HG02973 (cell line): ENCODE data around the gene CCDC12.

Experiments used
- ATAC-seq: cut with Tn5 transposase; IDR thresholded peaks from one replicate; pipeline ENCODE4 v1.9.1; 2021; ENCODE audit warnings: moderate library complexity; ENCODE audit not compliant: unreplicated experiment

Gene CCDC12

DNA sequence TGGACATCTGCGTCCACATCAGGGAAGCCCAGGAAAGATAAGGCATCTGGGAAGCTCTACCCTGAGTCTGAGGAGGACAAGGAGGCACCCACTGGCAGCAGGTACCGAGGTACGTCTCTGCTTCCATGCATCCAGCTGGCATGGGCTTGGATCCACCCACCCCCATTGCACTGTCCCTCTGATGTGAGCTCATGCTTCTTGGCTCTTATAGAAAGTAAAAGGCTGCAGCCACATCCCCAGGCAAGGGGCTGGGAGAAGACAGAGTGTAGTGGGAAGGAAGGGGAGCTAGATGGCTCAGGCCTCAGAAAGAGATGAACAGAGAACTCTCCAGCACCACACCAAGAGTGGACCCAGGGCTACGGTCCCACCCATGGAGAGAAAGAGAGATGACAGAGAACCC, 80.8 kb downstream of the CCDC12 start:
- no peak for ATAC-seq

DNA sequence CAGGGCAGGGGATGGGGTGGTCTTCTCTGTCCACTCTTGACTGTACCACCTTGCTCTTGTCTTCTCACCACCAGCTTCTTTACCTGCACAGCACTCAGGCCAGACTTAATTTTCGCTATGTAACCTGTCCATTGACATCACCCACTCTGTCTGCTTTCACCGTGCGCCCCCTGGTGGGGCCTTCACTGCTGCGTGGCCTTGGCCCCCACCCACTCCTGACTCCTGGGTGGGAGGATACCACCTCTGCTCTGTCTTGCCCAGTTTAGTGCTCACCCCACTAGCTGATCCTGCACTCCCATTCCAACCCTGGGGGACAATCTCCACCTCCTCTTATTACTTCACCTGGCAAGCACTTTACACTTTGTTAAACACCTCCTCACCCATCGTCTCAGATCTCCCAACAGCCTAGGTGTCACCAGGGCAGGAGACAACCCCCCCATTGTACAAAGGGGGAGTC, 81.3 kb downstream of the CCDC12 start:
- no peak for ATAC-seq

DNA sequence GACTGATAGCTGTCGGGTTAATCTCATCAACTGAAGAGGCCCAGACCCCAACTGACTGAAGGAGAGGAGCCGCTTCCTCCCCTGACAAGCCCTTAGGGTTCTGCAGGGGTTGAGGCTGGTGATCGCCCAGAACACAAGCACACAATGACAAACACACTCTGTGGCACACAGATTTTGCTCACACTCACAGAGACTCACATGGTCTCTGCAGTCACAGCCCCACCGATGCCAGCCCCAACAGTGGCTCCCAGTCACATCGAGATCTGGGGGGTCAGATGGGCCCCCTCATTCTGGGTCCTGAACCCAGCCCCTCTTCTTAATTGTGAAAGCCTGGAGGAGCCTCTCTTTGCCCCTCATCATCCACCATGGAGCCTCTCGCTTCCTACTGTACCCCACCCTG, 82.3 kb downstream of the CCDC12 start:
- ATAC-seq, result no peak

DNA sequence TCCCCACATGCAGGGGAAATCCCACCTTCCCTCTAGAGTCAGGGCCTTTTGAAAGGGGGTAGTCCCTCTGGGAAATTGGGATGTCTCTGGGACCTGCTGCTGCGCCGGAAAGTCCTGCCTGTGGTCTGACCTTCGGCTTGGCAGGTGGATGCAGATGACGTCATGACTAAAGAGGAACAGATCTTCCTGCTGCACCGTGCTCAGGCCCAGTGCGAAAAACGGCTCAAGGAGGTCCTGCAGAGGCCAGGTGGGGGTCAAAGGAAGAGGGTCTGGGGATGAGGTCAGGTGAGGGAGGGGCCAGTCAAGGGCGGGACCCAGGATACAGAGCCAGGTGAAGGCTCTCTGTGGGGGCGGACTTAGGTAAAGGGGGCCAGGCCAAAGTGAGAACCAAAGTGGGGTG, 82.8 kb downstream of the CCDC12 start:
- ATAC-seq, result no peak

DNA sequence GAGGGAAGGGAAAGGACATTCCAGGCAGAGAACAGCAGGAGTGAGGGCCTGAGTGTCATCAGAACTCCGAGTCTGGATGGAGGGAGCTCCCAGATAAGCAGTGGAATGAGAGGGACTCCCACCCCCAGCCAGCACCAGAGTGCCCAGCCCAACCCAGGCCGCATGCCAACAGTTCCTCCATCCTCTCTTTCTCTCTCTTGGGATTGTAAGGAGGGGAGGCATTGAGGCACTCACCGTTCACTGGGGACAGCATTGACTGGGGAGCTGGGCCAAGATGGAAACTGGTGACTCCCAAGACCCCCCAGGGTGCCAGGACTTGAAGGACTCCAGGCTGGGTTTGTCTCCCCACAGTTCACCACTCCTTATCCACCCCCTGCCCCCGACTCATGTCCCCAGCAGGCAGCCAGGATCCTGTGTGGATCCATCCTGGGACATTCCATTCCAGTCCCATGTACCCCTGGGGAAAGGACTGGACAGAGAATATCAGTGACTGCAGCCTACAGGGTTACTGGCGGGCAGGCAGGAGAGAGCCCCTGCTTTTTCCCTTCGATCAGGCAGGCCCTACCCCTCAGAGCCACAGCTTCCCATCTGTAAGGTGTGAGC, 83.3 kb downstream of the CCDC12 start:
- ATAC-seq, result no peak

DNA sequence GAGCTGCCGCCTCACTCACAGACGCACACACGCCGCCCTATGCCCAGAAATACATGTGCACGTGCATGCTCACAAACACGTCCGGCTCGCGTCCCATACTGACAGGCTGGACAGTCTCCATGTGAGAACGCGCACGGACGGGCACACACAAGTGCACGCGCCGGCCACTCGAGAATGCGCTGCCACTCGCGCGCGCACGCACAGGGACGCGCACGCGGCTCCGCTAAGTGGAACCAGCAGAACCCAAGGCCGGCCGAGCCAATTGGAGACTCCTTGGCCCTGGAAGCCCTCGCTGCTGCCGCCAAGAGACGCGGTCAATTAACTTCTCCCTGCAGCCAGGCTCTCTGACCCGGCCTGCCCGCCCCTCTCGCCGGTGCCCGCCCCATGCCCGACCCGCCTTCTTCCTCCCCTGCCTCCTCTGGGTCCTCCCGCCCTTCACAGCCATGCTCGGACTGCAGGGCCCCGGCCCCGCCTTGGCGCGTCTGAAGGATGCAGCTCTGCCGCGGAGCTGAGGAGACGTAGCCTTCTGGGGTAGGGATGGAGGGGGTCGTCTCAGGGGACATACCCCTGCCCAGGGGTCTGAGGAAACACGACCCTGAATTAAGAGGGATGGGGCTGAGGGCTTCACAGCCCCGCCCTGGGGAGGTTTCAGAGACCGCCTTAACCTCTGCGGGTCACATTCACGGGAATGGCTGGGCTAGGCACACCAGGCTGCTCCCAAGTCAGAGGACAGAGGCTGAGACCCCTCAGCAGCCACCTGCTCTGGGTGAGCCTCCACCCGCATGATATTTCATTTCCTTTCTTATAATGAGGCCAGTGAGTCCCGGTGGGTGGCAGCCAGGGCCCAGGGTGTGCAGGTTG, 84.0 kb downstream of the CCDC12 start:
- no peak for ATAC-seq

DNA sequence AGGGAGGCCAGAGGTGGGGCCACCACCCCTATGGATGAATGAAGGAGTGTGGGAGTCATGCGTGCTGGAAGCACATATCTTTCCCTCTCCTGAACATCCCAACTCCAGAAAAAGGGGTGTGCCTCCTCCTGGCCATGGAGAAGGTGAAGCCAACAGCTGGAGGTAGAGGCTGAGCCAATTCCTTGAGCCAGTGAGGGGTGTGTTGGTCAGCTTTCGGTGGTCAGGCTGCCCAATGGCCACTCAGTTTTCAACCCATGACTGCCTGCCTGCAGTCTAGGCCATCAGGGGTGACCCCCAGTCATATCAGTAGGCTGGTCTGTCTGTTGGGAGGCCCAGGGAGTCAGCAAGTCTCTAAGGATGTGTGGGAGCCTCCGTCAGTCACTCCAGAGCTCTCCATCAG, 85.4 kb downstream of the CCDC12 start:
- ATAC-seq, result no peak

DNA sequence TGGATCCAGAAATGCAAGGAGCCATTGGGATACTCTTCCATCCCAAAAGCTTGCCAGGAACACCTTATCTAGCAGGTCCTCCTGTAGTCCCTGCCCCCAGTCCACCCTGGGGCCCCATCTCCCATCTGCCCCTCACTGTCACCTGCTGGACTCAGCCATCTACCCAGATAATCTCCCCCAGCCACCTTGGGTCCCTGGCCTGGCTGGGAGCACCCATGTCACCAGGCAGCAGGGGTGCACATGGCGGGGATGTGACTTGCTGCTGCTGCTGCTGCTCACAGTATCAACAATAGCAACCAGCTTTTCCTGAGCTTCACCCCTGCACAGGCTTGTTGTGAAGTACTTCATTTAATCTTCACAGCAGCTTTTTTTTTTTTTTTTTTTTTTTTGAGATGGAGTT, 86.4 kb downstream of the CCDC12 start:
- no peak for ATAC-seq

DNA sequence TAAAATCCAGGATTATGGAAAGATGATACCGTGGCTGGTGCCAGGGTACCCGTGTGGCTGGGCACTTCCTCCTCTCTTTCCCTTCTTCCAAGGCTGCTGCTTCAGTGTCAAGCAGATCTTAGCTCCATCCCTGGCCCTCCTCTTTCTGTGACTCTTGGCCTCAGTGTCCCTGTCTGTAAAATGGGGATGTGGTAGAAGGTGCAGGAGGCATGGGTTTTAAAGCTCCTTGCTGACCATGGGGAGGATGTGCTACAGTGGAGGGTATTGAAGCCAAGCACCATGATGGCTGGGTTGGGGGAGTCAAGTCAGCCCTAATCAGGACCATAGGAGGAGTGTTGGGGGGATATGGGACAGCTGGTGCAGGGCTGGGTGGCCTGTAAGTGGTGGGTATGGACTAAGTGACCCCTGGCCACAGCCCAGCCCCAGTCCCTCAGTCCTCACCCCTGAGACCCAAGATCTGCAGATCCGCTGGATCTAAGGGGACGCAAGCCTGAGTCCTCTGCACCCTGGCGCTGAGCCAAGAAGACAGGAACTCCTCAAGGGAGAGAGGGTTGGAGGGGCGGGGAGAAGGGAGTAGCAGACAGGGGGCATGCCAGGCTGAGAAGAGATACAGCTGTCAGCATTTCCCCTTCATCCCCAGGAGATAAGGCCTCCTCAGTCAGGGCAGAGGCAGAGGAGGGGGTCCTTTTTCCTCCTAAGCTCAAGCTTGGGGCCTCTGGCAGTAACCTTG, 87.0 kb downstream of the CCDC12 start:
- no peak for ATAC-seq

DNA sequence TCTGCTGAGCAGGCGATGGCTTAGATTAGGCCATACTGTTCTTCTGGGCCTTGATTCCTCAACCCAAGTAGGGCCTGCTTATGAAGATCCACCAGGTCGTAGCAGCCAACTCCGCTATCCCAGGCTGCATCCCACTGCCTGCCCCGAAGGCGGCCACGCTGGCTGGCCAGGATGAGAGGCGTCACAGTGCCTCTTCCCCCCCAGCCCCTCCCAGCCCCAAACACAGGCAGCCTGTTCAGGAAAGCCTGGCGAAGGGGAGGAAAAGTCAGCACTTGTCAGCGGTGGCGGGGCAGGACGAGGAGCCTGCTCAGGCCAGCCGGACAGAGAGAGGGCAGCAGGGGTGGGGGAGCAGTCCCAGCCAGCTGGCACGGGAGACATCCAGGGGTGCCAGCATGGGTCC, 87.8 kb downstream of the CCDC12 start:
- no peak for ATAC-seq

DNA sequence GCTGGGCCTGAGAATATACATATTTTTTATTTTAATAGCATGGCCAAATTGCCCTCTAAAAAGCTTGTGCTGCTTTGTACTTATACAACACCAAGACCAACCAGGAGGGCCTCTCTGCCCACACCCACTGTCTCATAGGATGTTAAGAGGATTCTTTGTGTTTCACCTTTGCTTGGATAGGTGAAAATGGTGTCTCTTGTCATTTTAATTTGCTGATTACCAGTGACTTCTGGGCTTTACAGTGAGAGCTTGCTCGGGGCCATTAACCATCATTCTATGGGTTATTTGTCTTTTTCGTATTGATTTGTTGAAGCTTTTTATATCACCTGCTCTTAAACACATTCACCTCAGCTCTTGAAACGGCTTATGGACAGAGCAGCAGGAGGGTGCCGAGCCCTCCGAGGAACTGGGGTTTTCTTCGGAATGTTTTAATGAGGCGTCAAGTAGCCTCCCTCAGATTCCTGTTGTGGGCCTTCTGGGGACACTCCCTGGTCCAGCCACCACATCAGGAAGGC, 88.5 kb downstream of the CCDC12 start:
- no peak for ATAC-seq

DNA sequence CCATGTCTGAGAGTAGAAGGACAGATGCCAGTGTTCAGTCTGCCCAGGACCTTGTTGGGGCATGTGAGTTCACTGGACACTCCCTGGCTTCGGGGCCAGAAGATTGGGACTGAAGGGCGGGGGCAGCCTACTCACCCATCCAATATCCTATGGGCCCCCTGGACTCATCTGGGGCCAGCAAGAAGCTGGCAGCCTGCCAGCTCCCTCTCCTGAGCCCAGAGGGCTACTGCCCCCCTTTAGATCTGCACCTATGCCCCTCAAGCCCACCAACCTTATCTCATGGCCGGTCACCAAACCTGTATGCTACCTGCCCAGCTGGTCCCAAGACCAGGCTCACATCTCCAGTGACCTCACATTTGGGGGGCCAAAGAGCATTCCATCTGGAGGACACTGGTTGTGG, 90.9 kb downstream of the CCDC12 start:
- ATAC-seq, result no peak

DNA sequence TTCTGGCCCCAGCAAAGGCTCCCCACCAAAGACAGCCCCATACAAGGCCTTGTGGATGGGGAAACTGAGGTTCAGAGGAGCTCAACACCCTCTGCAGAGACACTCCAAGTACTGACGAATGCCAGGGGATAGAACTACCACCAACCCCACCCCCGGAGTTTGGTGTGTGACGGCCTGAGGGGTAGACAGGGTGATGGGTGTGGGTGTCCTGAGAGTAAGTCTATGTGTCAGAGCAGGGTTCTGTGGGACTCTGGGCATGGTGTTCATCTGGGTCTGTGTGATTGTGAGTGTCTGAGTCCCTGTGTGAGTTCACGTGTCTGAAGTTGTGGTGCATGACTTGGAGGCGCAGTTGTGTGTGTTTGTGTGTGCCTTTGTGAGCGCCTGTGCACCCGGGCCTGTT, 91.6 kb downstream of the CCDC12 start:
- ATAC-seq, result no peak

DNA sequence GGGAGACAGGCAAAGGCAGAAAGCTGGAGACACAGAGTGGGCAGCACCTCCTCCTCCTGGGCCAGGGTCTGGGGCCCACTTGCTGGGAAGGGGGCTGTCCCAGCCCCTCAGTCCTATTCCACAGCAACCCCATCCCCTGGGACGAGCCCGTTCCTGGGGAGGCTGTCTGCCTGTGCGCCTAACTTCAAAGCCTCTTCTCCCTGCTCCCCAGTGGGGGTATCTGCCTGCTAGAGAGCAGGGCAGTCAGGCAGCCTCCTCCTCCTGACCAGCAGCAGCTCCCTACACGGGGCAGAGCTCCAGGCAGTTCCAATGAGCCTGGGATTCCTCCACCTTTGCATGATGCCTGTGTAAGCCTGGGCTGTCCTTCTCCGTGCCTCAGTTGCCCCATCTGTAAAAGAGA, 92.1 kb downstream of the CCDC12 start:
- ATAC-seq, result no peak

DNA sequence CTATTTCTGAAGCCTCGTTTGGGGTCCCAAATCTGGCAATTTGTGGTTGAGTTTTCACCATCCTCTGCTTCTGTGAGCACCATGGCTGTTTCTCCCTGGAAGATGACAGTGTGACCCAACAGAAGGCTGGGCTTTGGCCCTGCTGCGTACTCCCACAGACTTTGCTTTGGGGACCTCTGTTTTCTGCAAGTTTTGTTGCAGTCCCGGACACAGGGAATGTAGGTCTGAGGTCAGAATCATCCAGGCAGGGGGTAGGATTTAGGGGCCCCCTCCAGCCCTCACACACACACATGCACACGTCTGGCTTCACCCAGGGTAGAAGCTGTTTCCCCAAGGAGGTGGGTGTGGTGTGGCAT, 92.7 kb downstream of the CCDC12 start:
- no peak for ATAC-seq

DNA sequence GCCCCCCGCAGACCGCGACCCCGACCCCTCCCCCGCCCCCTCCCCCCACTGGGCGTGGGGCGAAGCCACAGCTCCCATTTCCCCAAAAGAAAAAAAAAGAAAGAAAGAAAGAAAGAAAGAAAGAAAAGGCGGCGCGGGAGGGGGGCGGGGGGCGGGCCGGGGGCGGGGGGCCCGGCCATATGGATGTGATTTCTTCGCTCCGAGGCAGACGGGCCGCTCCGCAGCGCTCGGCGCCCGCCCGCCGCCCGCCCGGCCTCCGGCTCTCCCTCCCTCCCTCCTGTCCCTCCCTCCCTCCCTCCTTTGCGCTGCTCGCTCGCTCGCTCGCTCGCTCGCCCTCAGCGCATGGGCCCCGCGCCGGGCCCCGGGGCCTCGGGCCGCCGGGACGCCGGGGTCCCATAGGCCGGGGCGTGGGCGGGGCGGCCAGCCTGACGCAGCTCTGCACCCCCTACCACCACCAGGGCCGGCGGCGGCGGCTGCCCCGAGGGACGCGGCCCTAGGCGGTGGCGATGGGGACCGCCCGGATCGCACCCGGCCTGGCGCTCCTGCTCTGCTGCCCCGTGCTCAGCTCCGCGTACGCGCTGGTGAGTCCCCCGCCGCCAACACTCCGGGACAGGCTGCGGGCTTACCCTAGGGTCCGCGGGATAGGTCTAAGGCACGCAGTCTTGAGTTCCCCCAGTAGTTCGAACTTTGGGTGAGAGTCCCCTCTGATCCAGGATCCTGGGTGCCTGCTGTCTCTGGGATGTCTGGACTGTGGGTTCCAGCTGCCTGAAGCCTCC, 93.3 kb downstream of the CCDC12 start:
- no peak for ATAC-seq

DNA sequence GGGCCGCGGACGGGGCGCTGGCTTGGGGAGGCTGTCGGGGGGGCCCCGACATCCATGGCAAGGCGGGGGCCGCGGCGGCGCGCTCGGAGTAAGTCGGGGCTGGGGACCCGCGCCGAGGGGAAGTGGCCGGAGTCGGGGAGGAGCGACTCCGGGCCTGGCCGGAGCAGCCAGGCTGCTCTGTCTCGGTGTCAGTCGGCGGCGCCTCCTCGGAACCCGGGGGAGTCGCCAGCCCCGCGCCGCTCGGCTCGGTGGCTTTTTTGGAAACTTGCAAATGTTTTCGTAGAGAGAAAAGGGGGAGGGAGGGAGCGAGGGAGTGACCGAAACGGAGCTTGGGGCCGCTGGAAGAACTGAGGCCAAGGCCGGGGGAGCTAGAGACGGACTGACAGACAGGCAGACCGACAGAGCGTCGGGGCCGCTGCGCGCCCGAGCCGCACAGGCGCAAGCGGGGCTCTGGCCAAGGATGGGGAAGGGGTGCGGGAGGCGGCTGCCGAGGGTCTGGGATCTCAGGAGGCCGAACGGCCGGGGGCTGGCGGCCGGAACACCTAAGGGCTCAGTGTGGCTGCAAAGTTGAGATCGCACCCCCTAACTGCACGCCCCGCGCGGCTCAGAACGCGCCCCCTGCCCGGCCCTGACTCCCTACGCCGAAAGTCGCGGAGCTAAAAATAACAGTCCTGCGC, 94.0 kb downstream of the CCDC12 start:
- ATAC-seq, result no peak

DNA sequence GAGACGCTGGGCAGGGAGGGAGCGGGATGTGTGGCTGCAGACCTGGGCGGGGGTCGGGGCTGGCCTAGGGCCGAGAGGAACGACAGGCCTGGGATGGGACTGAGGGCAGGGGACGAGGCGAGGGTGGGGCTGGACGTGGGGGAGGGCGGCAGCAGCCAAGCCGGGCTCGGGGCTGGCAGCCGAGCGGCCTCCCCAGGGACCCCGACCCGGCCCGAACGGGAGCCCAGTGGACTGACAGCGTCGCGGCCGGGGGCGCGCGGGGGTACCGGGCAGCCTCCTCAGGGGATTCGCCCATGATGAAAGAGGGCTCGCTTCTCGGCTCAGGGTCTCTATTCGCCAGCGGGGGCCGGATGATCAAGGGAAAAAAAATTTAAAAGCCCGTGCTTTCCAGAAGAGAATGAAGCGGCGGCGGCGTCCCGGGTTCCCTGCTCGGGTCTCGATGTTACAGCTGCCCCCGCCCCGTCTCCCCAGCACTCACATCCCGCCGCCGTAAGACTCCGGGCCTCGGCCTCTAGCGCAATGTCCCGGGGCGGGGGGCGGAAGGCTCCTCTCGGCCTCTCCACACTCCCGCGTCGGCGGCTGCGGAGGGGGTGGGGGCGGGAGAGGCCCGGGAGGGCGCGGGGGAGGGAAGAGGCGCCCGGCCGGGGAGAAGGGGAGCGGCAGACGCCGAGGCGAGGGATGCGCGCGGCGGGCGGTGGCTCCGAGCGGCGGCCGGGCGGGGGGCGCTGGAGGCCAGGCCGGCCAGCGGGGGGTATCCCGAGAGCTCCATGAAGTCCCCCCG, 94.8 kb downstream of the CCDC12 start:
- no peak for ATAC-seq

DNA sequence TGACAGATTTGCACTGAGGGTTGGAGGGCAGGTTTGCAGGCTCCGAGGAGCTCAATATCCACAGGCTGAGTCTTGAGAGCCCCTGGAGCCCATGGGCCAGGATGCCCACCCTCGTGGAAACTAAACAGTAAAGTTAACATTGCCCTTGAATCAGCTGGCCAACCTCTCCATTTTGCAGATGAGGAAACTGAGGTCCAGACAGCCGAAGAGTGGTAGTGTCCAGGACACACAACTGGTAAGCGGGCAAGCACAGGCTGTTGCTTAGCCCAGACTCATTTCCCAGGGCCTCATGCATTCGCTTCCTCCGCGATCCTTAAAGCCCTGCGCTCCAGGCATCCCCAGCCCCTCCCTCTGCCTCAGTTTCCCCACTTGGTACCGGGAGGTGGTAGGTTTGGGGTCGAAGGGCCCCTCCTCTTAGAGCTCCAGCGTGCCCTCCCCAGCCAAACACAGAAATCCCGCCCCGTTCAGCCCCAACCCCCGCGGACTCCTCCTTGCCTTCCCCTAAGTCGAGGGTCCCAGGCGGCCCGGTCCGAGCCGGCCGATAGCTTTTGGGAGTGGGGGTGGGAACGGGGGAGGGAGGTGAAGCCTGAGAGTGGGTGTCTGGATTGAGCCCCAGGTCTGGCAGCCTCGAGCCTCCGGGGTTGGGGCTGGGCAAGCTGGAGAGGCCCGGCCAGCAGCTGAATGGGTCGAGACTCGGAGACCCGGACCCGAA, 95.5 kb downstream of the CCDC12 start:
- no peak for ATAC-seq
